Astrocyte (in vitro differentiated cells and primary cell): Measurements from ENCODE around the gene CAMKK2.

ENCODE experiments used
- EZH2 ChIP-seq: IDR thresholded peaks from 2 replicates; pipeline ENCODE4 v1.6.1; 2012; ENCODE audit warnings: mild to moderate bottlenecking, low read length, inconsistent platforms; ENCODE audit not compliant: insufficient read depth
- TF ChIP-seq, protein P1 (sequence below): IDR thresholded peaks from 2 replicates; pipeline ENCODE4 v1.5.1; 2011; ENCODE audit warnings: low read depth, mild to moderate bottlenecking, inconsistent platforms, low read length, moderate library complexity; ENCODE audit not compliant: insufficient read depth

DNA sequence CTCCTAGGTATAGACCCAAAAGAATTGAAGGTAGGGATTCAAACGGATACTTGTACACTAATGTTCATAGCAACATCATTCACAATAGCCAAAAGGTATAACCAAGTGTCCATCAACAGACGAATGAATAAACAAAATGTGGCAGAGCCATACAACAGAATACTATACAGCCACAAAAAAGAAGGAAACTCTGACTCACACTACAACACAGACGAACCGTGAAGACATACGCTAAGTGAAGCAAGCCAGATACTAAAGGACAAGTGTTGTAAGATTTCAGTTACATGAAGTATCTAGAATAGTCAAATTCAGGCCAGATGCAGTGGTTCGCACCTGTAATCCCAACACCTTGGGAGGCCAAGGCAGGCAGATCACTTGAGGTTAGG lies 19.1 kb downstream of the CAMKK2 start:
- TF ChIP-seq, protein P1, sequence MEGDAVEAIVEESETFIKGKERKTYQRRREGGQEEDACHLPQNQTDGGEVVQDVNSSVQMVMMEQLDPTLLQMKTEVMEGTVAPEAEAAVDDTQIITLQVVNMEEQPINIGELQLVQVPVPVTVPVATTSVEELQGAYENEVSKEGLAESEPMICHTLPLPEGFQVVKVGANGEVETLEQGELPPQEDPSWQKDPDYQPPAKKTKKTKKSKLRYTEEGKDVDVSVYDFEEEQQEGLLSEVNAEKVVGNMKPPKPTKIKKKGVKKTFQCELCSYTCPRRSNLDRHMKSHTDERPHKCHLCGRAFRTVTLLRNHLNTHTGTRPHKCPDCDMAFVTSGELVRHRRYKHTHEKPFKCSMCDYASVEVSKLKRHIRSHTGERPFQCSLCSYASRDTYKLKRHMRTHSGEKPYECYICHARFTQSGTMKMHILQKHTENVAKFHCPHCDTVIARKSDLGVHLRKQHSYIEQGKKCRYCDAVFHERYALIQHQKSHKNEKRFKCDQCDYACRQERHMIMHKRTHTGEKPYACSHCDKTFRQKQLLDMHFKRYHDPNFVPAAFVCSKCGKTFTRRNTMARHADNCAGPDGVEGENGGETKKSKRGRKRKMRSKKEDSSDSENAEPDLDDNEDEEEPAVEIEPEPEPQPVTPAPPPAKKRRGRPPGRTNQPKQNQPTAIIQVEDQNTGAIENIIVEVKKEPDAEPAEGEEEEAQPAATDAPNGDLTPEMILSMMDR, result no peak
- TF ChIP-seq EZH2, result no peak
